ENCODE measurements around the gene XRN2.
A peak's percentile ranks its signal among the peaks of the same experiment; 100 is the strongest.

The XRN2 gene

GRCh38 chr20:21301940-21302663 is 1.0 kb upstream of the XRN2 start:
- DNase-seq (ENCODE audit: insufficient read length, low spot score) (no peak), FAIRE-seq (peak; percentile 51)

- FAIRE-seq (no peak), DNase-seq (ENCODE audit: insufficient read length, low spot score) (peak; percentile 9)
Observed at GRCh38 chr20:21302664-21303060, 469 bp upstream of the XRN2 start.

GRCh38 chr20:21303872-21304586 is 898 bp downstream of the XRN2 start:
- FAIRE-seq (no peak), DNase-seq (ENCODE audit: insufficient read length, low spot score) (no peak)

GRCh38 chr20:21308340-21308739 is 5.2 kb downstream of the XRN2 start:
- no peak for FAIRE-seq
- DNase-seq (ENCODE audit: insufficient read length, low spot score) = no peak

- DNase-seq (ENCODE audit: insufficient read length, low spot score) (no peak), FAIRE-seq (peak; percentile 60)
Observed at GRCh38 chr20:21309678-21310467, 6.7 kb downstream of the XRN2 start.

- FAIRE-seq (no peak), DNase-seq (ENCODE audit: insufficient read length, low spot score) (no peak)
Observed at GRCh38 chr20:21312813-21313474, 9.8 kb downstream of the XRN2 start.

GRCh38 chr20:21315138-21315537 is 12.0 kb downstream of the XRN2 start:
- DNase-seq (ENCODE audit: insufficient read length, low spot score) = no peak
- FAIRE-seq = peak; percentile 18

GRCh38 chr20:21322083-21322710 is 19.1 kb downstream of the XRN2 start:
- DNase-seq (ENCODE audit: insufficient read length, low spot score) = no peak
- FAIRE-seq = no peak

GRCh38 chr20:21322921-21323331 is 19.8 kb downstream of the XRN2 start:
- FAIRE-seq = no peak
- no peak for DNase-seq (ENCODE audit: insufficient read length, low spot score)

- no peak for DNase-seq (ENCODE audit: insufficient read length, low spot score)
Observed at GRCh38 chr20:21323640-21324039, 20.5 kb downstream of the XRN2 start.

GRCh38 chr20:21324126-21324525 is 21.0 kb downstream of the XRN2 start:
- no peak for DNase-seq (ENCODE audit: insufficient read length, low spot score)
- FAIRE-seq = no peak

More at GRCh38 chr20:21323640-21324039, 20.5 kb downstream of the XRN2 start:
- FAIRE-seq = no peak

GRCh38 chr20:21325296-21325695 is 22.2 kb downstream of the XRN2 start:
- no peak for FAIRE-seq
- DNase-seq (ENCODE audit: insufficient read length, low spot score) = no peak

GRCh38 chr20:21326700-21327099 is 23.6 kb downstream of the XRN2 start:
- DNase-seq (ENCODE audit: insufficient read length, low spot score) (no peak), FAIRE-seq (no peak)

GRCh38 chr20:21336455-21337151 is 33.5 kb downstream of the XRN2 start:
- FAIRE-seq (no peak), DNase-seq (ENCODE audit: insufficient read length, low spot score) (no peak)

- DNase-seq (ENCODE audit: insufficient read length, low spot score) (no peak), FAIRE-seq (no peak)
Observed at GRCh38 chr20:21338291-21338690, 35.2 kb downstream of the XRN2 start.

GRCh38 chr20:21339499-21339898 is 36.4 kb downstream of the XRN2 start:
- no peak for DNase-seq (ENCODE audit: insufficient read length, low spot score)
- FAIRE-seq = no peak

GRCh38 chr20:21340991-21341697 is 38.0 kb downstream of the XRN2 start:
- DNase-seq (ENCODE audit: insufficient read length, low spot score) (no peak), FAIRE-seq (no peak)

GRCh38 chr20:21342656-21343345 is 39.7 kb downstream of the XRN2 start:
- no peak for DNase-seq (ENCODE audit: insufficient read length, low spot score)
- no peak for FAIRE-seq

Measured in GM19239 (cell line).